GM19240 (cell line): ENCODE data around the gene ENSA.
"Not testable (repeated sequence)": the region's sequence is repeated elsewhere in the genome, so short reads cannot be mapped to it uniquely, and the experiment has no call there.

ENCODE experiments used
- DNase-seq: peaks from one replicate; pipeline ENCODE4 v3.0.0; 2011; ENCODE audit warnings: low spot score; ENCODE audit not compliant: insufficient read length

The ENSA gene

GRCh38 chr1:150581962-150582361 is 47.5 kb downstream of the ENSA start:
- DNase-seq: not testable (repeated sequence)

- DNase-seq: not testable (repeated sequence)
Observed at GRCh38 chr1:150581437-150581836, 48.0 kb downstream of the ENSA start.

- DNase-seq: not testable (repeated sequence)
Observed at GRCh38 chr1:150580966-150581365, 48.4 kb downstream of the ENSA start.

- DNase-seq: no peak
Observed at GRCh38 chr1:150579945-150580642, 49.3 kb downstream of the ENSA start.

- peak; percentile 81 for DNase-seq
Observed at GRCh38 chr1:150579110-150579944, 50.1 kb downstream of the ENSA start, which contains the start of gene MCL1. Gene MCL1, minus strand, starts transcription at chr1:150579610. Its CDS starts 80 bp downstream, at chr1:150579530.

GRCh38 chr1:150578272-150579109 is 50.9 kb downstream of the ENSA start:
- no peak for DNase-seq

- no peak for DNase-seq
Observed at GRCh38 chr1:150577557-150578271, 51.7 kb downstream of the ENSA start.

GRCh38 chr1:150576794-150577556 is 52.4 kb downstream of the ENSA start:
- DNase-seq: no peak

GRCh38 chr1:150576367-150576711 is 53.1 kb downstream of the ENSA start:
- DNase-seq: no peak

- no peak for DNase-seq
Observed at GRCh38 chr1:150575518-150576366, 53.7 kb downstream of the ENSA start.

GRCh38 chr1:150575072-150575489 is 54.3 kb downstream of the ENSA start:
- DNase-seq: no peak

GRCh38 chr1:150574260-150575071 is 54.9 kb downstream of the ENSA start:
- DNase-seq: no peak

- DNase-seq: not testable (repeated sequence)
Observed at GRCh38 chr1:150573648-150574071, 55.8 kb downstream of the ENSA start.

GRCh38 chr1:150572918-150573647 is 56.3 kb downstream of the ENSA start:
- DNase-seq: no peak
